Activated naive CD4-positive, alpha-beta T cell treated with anti-CD3 and anti-CD28 coated beads, Interleukin-2, amount 10 ng/mL, durations not matched to agents 7 days and 5 days (primary cell): Measurements from ENCODE around the gene HEYL.
A peak's percentile ranks its signal among the peaks of the same experiment; 100 is the strongest.

Source experiments
- CTCF ChIA-PET: fragments of 350-600 bp; sonication (Branson Sonifier 250); formaldehyde crosslinking; loops from one replicate; lab custom pipeline; 2021; ENCODE audit warnings: antibody characterized with exemption; lab: Charles Lee
- DNase-seq: peaks from one replicate; pipeline ENCODE4 v3.0.0-alpha.2; 2020
- H3K27ac Mint-ChIP-seq: one replicate; pipeline ENCODE4 v1.8.0; 2021; ENCODE audit warnings: mild to moderate bottlenecking, moderate library complexity, mixed read lengths
- H3K27me3 Mint-ChIP-seq: one replicate; pipeline ENCODE4 v1.8.0; 2021; ENCODE audit warnings: mild to moderate bottlenecking, mixed read lengths
- H3K36me3 Mint-ChIP-seq: one replicate; pipeline ENCODE4 v1.8.0; 2021; ENCODE audit warnings: mixed read lengths
- H3K4me1 Mint-ChIP-seq: one replicate; pipeline ENCODE4 v1.8.0; 2021; ENCODE audit warnings: mixed read lengths
- H3K4me3 Mint-ChIP-seq: one replicate; pipeline ENCODE4 v1.8.0; 2021; ENCODE audit warnings: mild to moderate bottlenecking, moderate library complexity, mixed read lengths
- H3K9me3 Mint-ChIP-seq: one replicate; pipeline ENCODE4 v1.8.0; 2021; ENCODE audit warnings: mixed read lengths

The HEYL gene

GRCh38 chr1:39645411-39646043 lies 6.1 kb upstream of the HEYL start:
- H3K4me1 Mint-ChIP-seq = no peaks in the 10 kb centered on the region
- CTCF ChIA-PET = no interaction called here

GRCh38 chr1:39643705-39644104 lies 4.3 kb upstream of the HEYL start:
- Mint-ChIP-seq H3K27ac (no peak overlapping the region), H3K4me3 (no peak overlapping the region), H3K36me3 (no peaks in the 10 kb centered on the region), H3K9me3 (no peaks in the 10 kb centered on the region), H3K4me1 (peaks cover 2% of the 10 kb centered on the region), H3K27me3 (peaks cover 45% of the 10 kb centered on the region)
- DNase-seq = no peak
- CTCF ChIA-PET = interaction anchor here (1.0 to 1.3 kb wide), 2 partner anchors 9 to 14 kb away, joined by 3 to 6 read pairs; no protein-coding TSS in a partner anchor

More at GRCh38 chr1:39645411-39646043, 6.1 kb upstream of the HEYL start:
- no peaks in the 10 kb centered on the region for H3K36me3 Mint-ChIP-seq
- no peak for DNase-seq
- H3K27me3 Mint-ChIP-seq = peaks cover 33% of the 10 kb centered on the region
- no peak overlapping the region for H3K4me3 Mint-ChIP-seq
- no peak overlapping the region for H3K27ac Mint-ChIP-seq
- no peaks in the 10 kb centered on the region for H3K9me3 Mint-ChIP-seq

GRCh38 chr1:39642796-39643195 lies 3.4 kb upstream of the HEYL start:
- H3K36me3 Mint-ChIP-seq = no peaks in the 10 kb centered on the region
- H3K27me3 Mint-ChIP-seq = peaks cover 54% of the 10 kb centered on the region
- no peaks in the 10 kb centered on the region for H3K9me3 Mint-ChIP-seq
- DNase-seq = no peak
- CTCF ChIA-PET = interaction anchor here (2.0 kb wide), 1 partner anchor 11 kb away, joined by 4 read pairs; no protein-coding TSS in a partner anchor
- H3K4me3 Mint-ChIP-seq = no peak overlapping the region
- H3K4me1 Mint-ChIP-seq = peaks cover 2% of the 10 kb centered on the region
- no peak overlapping the region for H3K27ac Mint-ChIP-seq

- CTCF ChIA-PET = interaction anchor here (1.2 to 2.0 kb wide), 3 partner anchors 13 to 31 kb away, joined by 4 read pairs; partner anchors contain the start of gene NT5C1A
- DNase-seq = no peak
- Mint-ChIP-seq H3K27ac (no peak overlapping the region), H3K9me3 (no peaks in the 10 kb centered on the region), H3K36me3 (no peaks in the 10 kb centered on the region), H3K27me3 (peaks cover 65% of the 10 kb centered on the region), H3K4me1 (peaks cover 2% of the 10 kb centered on the region), H3K4me3 (no peak overlapping the region)
Observed at GRCh38 chr1:39640861-39641260, 1.4 kb upstream of the HEYL start.

- H3K27ac Mint-ChIP-seq = no peak overlapping the region
- DNase-seq = no peak
- H3K36me3 Mint-ChIP-seq = no peaks in the 10 kb centered on the region
- H3K27me3 Mint-ChIP-seq = peaks cover 68% of the 10 kb centered on the region
- CTCF ChIA-PET = interaction anchor here (0.7 to 1.0 kb wide), 2 partner anchors 9 to 45 kb away, joined by 3 to 4 read pairs; no protein-coding TSS in a partner anchor
- H3K9me3 Mint-ChIP-seq = no peaks in the 10 kb centered on the region
- H3K4me1 Mint-ChIP-seq = peaks cover 2% of the 10 kb centered on the region
- peak overlapping the region; percentile 57 for H3K4me3 Mint-ChIP-seq
Observed at GRCh38 chr1:39638965-39639304, 508 bp downstream of the HEYL start.

GRCh38 chr1:39637361-39637760 lies 2.1 kb downstream of the HEYL start:
- CTCF ChIA-PET = interaction anchor here (1.0 kb wide), 1 partner anchor 31 kb away, joined by 4 read pairs; no protein-coding TSS in a partner anchor
- H3K9me3 Mint-ChIP-seq = no peaks in the 10 kb centered on the region
- H3K4me3 Mint-ChIP-seq = no peak overlapping the region
- no peaks in the 10 kb centered on the region for H3K36me3 Mint-ChIP-seq
- DNase-seq = no peak
- peaks cover 2% of the 10 kb centered on the region for H3K4me1 Mint-ChIP-seq
- no peak overlapping the region for H3K27ac Mint-ChIP-seq
- peaks cover 70% of the 10 kb centered on the region for H3K27me3 Mint-ChIP-seq

GRCh38 chr1:39635871-39636210 lies 3.6 kb downstream of the HEYL start:
- H3K9me3 Mint-ChIP-seq = no peaks in the 10 kb centered on the region
- CTCF ChIA-PET = interaction anchor here (1.0 kb wide), 1 partner anchor 22 kb away, joined by 3 read pairs; no protein-coding TSS in a partner anchor

GRCh38 chr1:39635205-39635870 lies 4.1 kb downstream of the HEYL start:
- no peaks in the 10 kb centered on the region for H3K9me3 Mint-ChIP-seq
- peaks cover 71% of the 10 kb centered on the region for H3K27me3 Mint-ChIP-seq
- no peaks in the 10 kb centered on the region for H3K36me3 Mint-ChIP-seq
- no peak for DNase-seq
- peaks cover 2% of the 10 kb centered on the region for H3K4me1 Mint-ChIP-seq
- H3K27ac Mint-ChIP-seq = no peak overlapping the region
- CTCF ChIA-PET = interaction anchor here (1.0 to 1.1 kb wide), 2 partner anchors 20 to 22 kb away, joined by 3 read pairs; no protein-coding TSS in a partner anchor
- no peak overlapping the region for H3K4me3 Mint-ChIP-seq

More at GRCh38 chr1:39635871-39636210, 3.6 kb downstream of the HEYL start:
- H3K36me3 Mint-ChIP-seq = no peaks in the 10 kb centered on the region
- H3K27me3 Mint-ChIP-seq = peaks cover 73% of the 10 kb centered on the region
- no peak overlapping the region for H3K27ac Mint-ChIP-seq
- peaks cover 2% of the 10 kb centered on the region for H3K4me1 Mint-ChIP-seq
- no peak overlapping the region for H3K4me3 Mint-ChIP-seq
- no peak for DNase-seq

- CTCF ChIA-PET = interaction anchor here (1.1 to 1.2 kb wide), 2 partner anchors 15 to 24 kb away, joined by 3 to 4 read pairs; no protein-coding TSS in a partner anchor
- DNase-seq = no peak
- no peak overlapping the region for H3K4me3 Mint-ChIP-seq
- H3K27me3 Mint-ChIP-seq = peaks cover 58% of the 10 kb centered on the region
- no peaks in the 10 kb centered on the region for H3K36me3 Mint-ChIP-seq
- H3K27ac Mint-ChIP-seq = no peak overlapping the region
- no peaks in the 10 kb centered on the region for H3K4me1 Mint-ChIP-seq
- H3K9me3 Mint-ChIP-seq = no peaks in the 10 kb centered on the region
Observed at GRCh38 chr1:39633422-39633821, 6.0 kb downstream of the HEYL start.

- H3K27me3 Mint-ChIP-seq = peaks cover 52% of the 10 kb centered on the region
Observed at GRCh38 chr1:39632682-39633417, 6.6 kb downstream of the HEYL start.

GRCh38 chr1:39632323-39632681 lies 7.1 kb downstream of the HEYL start:
- no peaks in the 10 kb centered on the region for H3K4me1 Mint-ChIP-seq
- DNase-seq = no peak
- CTCF ChIA-PET = no interaction called here
- H3K4me3 Mint-ChIP-seq = no peak overlapping the region
- no peak overlapping the region for H3K27ac Mint-ChIP-seq
- H3K9me3 Mint-ChIP-seq = no peaks in the 10 kb centered on the region
- H3K36me3 Mint-ChIP-seq = no peaks in the 10 kb centered on the region
- H3K27me3 Mint-ChIP-seq = peaks cover 47% of the 10 kb centered on the region

More at GRCh38 chr1:39632682-39633417, 6.6 kb downstream of the HEYL start:
- no peaks in the 10 kb centered on the region for H3K9me3 Mint-ChIP-seq
- H3K36me3 Mint-ChIP-seq = no peaks in the 10 kb centered on the region
- DNase-seq = no peak
- CTCF ChIA-PET = interaction anchor here (1.1 kb wide), 1 partner anchor 15 kb away, joined by 3 read pairs; no protein-coding TSS in a partner anchor
- H3K4me1 Mint-ChIP-seq = no peaks in the 10 kb centered on the region
- no peak overlapping the region for H3K27ac Mint-ChIP-seq
- no peak overlapping the region for H3K4me3 Mint-ChIP-seq

- Mint-ChIP-seq H3K9me3 (no peaks in the 10 kb centered on the region), H3K36me3 (no peaks in the 10 kb centered on the region), H3K27ac (no peak overlapping the region), H3K4me3 (no peak overlapping the region), H3K4me1 (no peaks in the 10 kb centered on the region), H3K27me3 (peaks cover 42% of the 10 kb centered on the region)
- DNase-seq = no peak
- CTCF ChIA-PET = no interaction called here
Observed at GRCh38 chr1:39631361-39632322, 7.8 kb downstream of the HEYL start.

GRCh38 chr1:39628807-39629350 lies 10.6 kb downstream of the HEYL start:
- CTCF ChIA-PET = no interaction called here
- Mint-ChIP-seq H3K4me1 (no peaks in the 10 kb centered on the region), H3K4me3 (no peak overlapping the region)

More at GRCh38 chr1:39628807-39629350, 10.6 kb downstream of the HEYL start:
- H3K27me3 Mint-ChIP-seq = peaks cover 40% of the 10 kb centered on the region
- no peaks in the 10 kb centered on the region for H3K9me3 Mint-ChIP-seq
- H3K27ac Mint-ChIP-seq = no peak overlapping the region
- no peaks in the 10 kb centered on the region for H3K36me3 Mint-ChIP-seq
- DNase-seq = no peak
